ENCODE data around the gene CCT5.
"Not testable (repeated sequence)": the region's sequence is repeated elsewhere in the genome, so short reads cannot be mapped to it uniquely, and the experiment has no call there.

Gene CCT5

GRCh38 chr5:10247217-10247616 lies 2.9 kb upstream of the CCT5 start:
- DNase-seq: not testable (repeated sequence)

- DNase-seq: peak; percentile 8 to 26
Measured at GRCh38 chr5:10248378-10249260, 1.5 kb upstream of the CCT5 start.

- peak; percentile 41 to 57 for DNase-seq
Measured at GRCh38 chr5:10250806-10251276, 761 bp downstream of the CCT5 start.

GRCh38 chr5:10251405-10251804 lies 1.3 kb downstream of the CCT5 start:
- DNase-seq: peak; percentile 23 to 27

GRCh38 chr5:10253390-10253789 lies 3.3 kb downstream of the CCT5 start:
- no peak for DNase-seq

GRCh38 chr5:10254686-10255085 lies 4.6 kb downstream of the CCT5 start:
- no peak for DNase-seq

- DNase-seq: no peak
Measured at GRCh38 chr5:10257870-10258269, 7.8 kb downstream of the CCT5 start.

- no peak for DNase-seq
Measured at GRCh38 chr5:10259899-10260298, 9.8 kb downstream of the CCT5 start.

GRCh38 chr5:10261065-10261464 lies 11.0 kb downstream of the CCT5 start:
- DNase-seq: no peak

- no peak for DNase-seq
Measured at GRCh38 chr5:10262121-10262774, 12.2 kb downstream of the CCT5 start.

- DNase-seq: no peak
Measured at GRCh38 chr5:10262995-10263394, 12.9 kb downstream of the CCT5 start.

GRCh38 chr5:10264604-10265003 lies 14.5 kb downstream of the CCT5 start:
- DNase-seq: no peak

GRCh38 chr5:10265245-10266109 lies 15.4 kb downstream of the CCT5 start:
- no peak for DNase-seq

GRCh38 chr5:10266137-10266536 lies 16.1 kb downstream of the CCT5 start:
- no peak for DNase-seq

- no peak for DNase-seq
Measured at GRCh38 chr5:10266839-10267238, 16.8 kb downstream of the CCT5 start.

GRCh38 chr5:10268100-10268499 lies 18.0 kb downstream of the CCT5 start:
- DNase-seq: no peak

GRCh38 chr5:10272053-10272874 lies 22.2 kb downstream of the CCT5 start:
- DNase-seq: no peak

- not testable (repeated sequence) for DNase-seq
Measured at GRCh38 chr5:10272875-10273209, 22.8 kb downstream of the CCT5 start.

- DNase-seq: no peak
Measured at GRCh38 chr5:10275460-10275859, 25.4 kb downstream of the CCT5 start.

GRCh38 chr5:10275991-10276390 lies 25.9 kb downstream of the CCT5 start:
- no peak for DNase-seq

- no peak for DNase-seq
Measured at GRCh38 chr5:10276691-10277090, 26.6 kb downstream of the CCT5 start.
